Fibroblast of mammary gland (primary cell): ENCODE data around the gene MYL7.

Source experiments
- DNase-seq: peaks from one replicate; pipeline ENCODE4 v3.0.0-alpha.2; 2010; ENCODE audit warnings: low read depth
- H3K4me3 ChIP-seq: 2 replicates; pipeline ENCODE4 v1.5.1; 2011; ENCODE audit warnings: low read depth, mild to moderate bottlenecking, low read length, moderate library complexity; ENCODE audit not compliant: control insufficient read depth
- CTCF ChIP-seq: conservative IDR thresholded peaks from 2 replicates; pipeline ENCODE4 v1.5.1; 2011; ENCODE audit warnings: low read depth, low read length, inconsistent platforms; ENCODE audit not compliant: control insufficient read depth, insufficient read depth

The MYL7 gene

GRCh38 chr7:44123190-44124003 is 17.7 kb downstream of the MYL7 start, which contains the start of gene POLD2:
TSS of gene POLD2 (minus strand) at chr7:44123548. CDS start at chr7:44122053, 1,495 bp downstream.
- H3K4me3 ChIP-seq, result peak within 1 kb of the TSS; percentile 74
- DNase-seq, result peak; percentile 93
- TF ChIP-seq CTCF, result no peak

- no peak for DNase-seq
- H3K4me3 ChIP-seq, result peak overlapping the region; percentile 63
- no peak for TF ChIP-seq CTCF
Observed at GRCh38 chr7:44122529-44122928, 18.6 kb downstream of the MYL7 start.

- no peak for DNase-seq
- no peak for TF ChIP-seq CTCF
- H3K4me3 ChIP-seq, result no peak overlapping the region
Observed at GRCh38 chr7:44121761-44122420, 19.2 kb downstream of the MYL7 start.

- no peak for DNase-seq
- H3K4me3 ChIP-seq, result no peak overlapping the region
Observed at GRCh38 chr7:44120395-44120794, 20.7 kb downstream of the MYL7 start.

GRCh38 chr7:44119829-44120380 is 21.2 kb downstream of the MYL7 start:
- TF ChIP-seq CTCF, result no peak
- no peak overlapping the region for H3K4me3 ChIP-seq
- DNase-seq, result no peak

More at GRCh38 chr7:44120395-44120794, 20.7 kb downstream of the MYL7 start:
- no peak for TF ChIP-seq CTCF

- TF ChIP-seq CTCF, result no peak
- H3K4me3 ChIP-seq, result no peak overlapping the region
- no peak for DNase-seq
Observed at GRCh38 chr7:44117801-44118429, 23.2 kb downstream of the MYL7 start.
